Endothelial cell of umbilical vein (primary cell): ENCODE results near the gene PLCD4. TPM values are rescaled to one million over a fixed set of nuclear protein-coding genes. Genes with fewer than 3 reads are reported as not detected.

Experiments used
- BruUV-seq: library from RNA; stranded (reverse); fragments of 400-500 nt; replicated peaks from 2 replicates; lab custom pipeline; 2021; lab: Mats Ljungman, UMichigan
- CTCF ChIA-PET: fragments of 300-600, 350-600 bp; sonication (Branson Sonifier 250); formaldehyde crosslinking; loops from one replicate; lab custom pipeline; 2021; ENCODE audit warnings: antibody characterized with exemption, inconsistent platforms; lab: Charles Lee
- POLR2A ChIA-PET: fragments of 300-600, 350-600 bp; sonication (Branson Sonifier 250); formaldehyde crosslinking; loops from one replicate; lab custom pipeline; 2021; ENCODE audit warnings: antibody characterized with exemption, inconsistent platforms; lab: Charles Lee
- DNase-seq: peaks from one replicate; pipeline ENCODE4 v3.0.0-alpha.2; 2011; ENCODE audit warnings: low read depth, low spot score
- FAIRE-seq: peaks from 2 replicates; lab custom pipeline; 2011; peaks lifted over from hg19 to GRCh38; lab: Jason Lieb, UNC
- H2AFZ ChIP-seq: 2 replicates; pipeline ENCODE4 v1.6.0; 2012; ENCODE audit warnings: low read depth, low read length, control low read depth, inconsistent platforms
- H3K27ac ChIP-seq: 2 replicates; pipeline ENCODE4 v1.5.1; 2011; ENCODE audit warnings: low read depth, mild to moderate bottlenecking, control low read depth, low read length, moderate library complexity; ENCODE audit not compliant: insufficient read depth
- H3K27me3 ChIP-seq, 2 experiments: 2 replicates each; pipeline versions ENCODE4 v1.6.0 to v1.6.1; 2011; ENCODE audit warnings: low read length in 2 of 2, mixed read lengths in 1 of 2; ENCODE audit not compliant: control insufficient read depth in 2 of 2, insufficient read depth in 2 of 2
- H3K36me3 ChIP-seq, 2 experiments: 2 replicates in 1 of 2; 3 replicates in 1 of 2; pipeline ENCODE4 v1.5.1; 2011; ENCODE audit warnings: low read length in 2 of 2, mild to moderate bottlenecking in 1 of 2, moderate library complexity in 1 of 2; ENCODE audit not compliant: control insufficient read depth in 2 of 2, insufficient read depth in 2 of 2; ENCODE audit errors: extremely low read depth in 1 of 2
- H3K4me1 ChIP-seq: 3 replicates; pipeline ENCODE4 v1.5.1; 2011; ENCODE audit warnings: mild to moderate bottlenecking, low read length; ENCODE audit not compliant: control insufficient read depth, insufficient read depth; ENCODE audit errors: extremely low read depth
- H3K4me2 ChIP-seq: 2 replicates; pipeline ENCODE4 v1.6.1; 2011; ENCODE audit warnings: low read length, control low read depth, mixed read lengths; ENCODE audit not compliant: insufficient read depth
- H3K4me3 ChIP-seq, 3 experiments: fragments of 200-600 bp in 1 of 3; sonication (generic), shearing (Covaris generic) in 1 of 3; replicated peaks in 1 of 3; 2 replicates each; pipeline ENCODE4 v1.5.1; 2011 to 2016; ENCODE audit warnings: control low read depth in 3 of 3, low read length in 3 of 3, mild to moderate bottlenecking in 2 of 3, inconsistent platforms in 1 of 3, low read depth in 1 of 3, moderate library complexity in 1 of 3; ENCODE audit not compliant: insufficient read depth in 1 of 3
- H3K79me2 ChIP-seq: 2 replicates; pipeline ENCODE4 v1.6.0; 2012; ENCODE audit warnings: low read length, inconsistent platforms; ENCODE audit not compliant: control insufficient read depth, insufficient read depth
- H3K9ac ChIP-seq: replicated peaks from 2 replicates; pipeline ENCODE3; 2011; ENCODE audit warnings: low read length, control low read depth; ENCODE audit not compliant: insufficient read depth; ENCODE audit errors: extremely low read depth
- H3K9me1 ChIP-seq: replicated peaks from 3 replicates; pipeline ENCODE4 v1.6.0; 2011; ENCODE audit warnings: mild to moderate bottlenecking, low read length; ENCODE audit not compliant: control insufficient read depth, insufficient read depth; ENCODE audit errors: extremely low read depth
- H3K9me3 ChIP-seq: replicated peaks from 2 replicates; pipeline ENCODE4 v1.5.1; 2012; ENCODE audit warnings: low read length, inconsistent platforms; ENCODE audit not compliant: control insufficient read depth, insufficient read depth
- H4K20me1 ChIP-seq: replicated peaks from 2 replicates; pipeline ENCODE3; 2011; ENCODE audit warnings: mild to moderate bottlenecking, low read length; ENCODE audit not compliant: control insufficient read depth, insufficient read depth; ENCODE audit errors: extremely low read depth
- CTCF ChIP-seq, 2 donors: IDR thresholded peaks; 1 replicate in 1 of 2; 2 replicates in 1 of 2; pipeline ENCODE4 v1.5.1; 2011; ENCODE audit warnings: low read length in 2 of 2, mild to moderate bottlenecking in 2 of 2, moderate library complexity in 2 of 2, control low read depth in 1 of 2, inconsistent platforms in 1 of 2, low read depth in 1 of 2; ENCODE audit not compliant: insufficient read depth in 1 of 2; ENCODE audit errors: extremely low read depth in 1 of 2
- EZH2 ChIP-seq: IDR thresholded peaks from 2 replicates; pipeline ENCODE4 v1.6.1; 2012; ENCODE audit warnings: borderline replicate concordance, low read depth, mild to moderate bottlenecking, moderate library complexity, low read length, inconsistent platforms; ENCODE audit not compliant: severe bottlenecking
- FOS ChIP-seq: IDR thresholded peaks from 2 replicates; pipeline ENCODE4 v1.6.1; 2011; ENCODE audit warnings: mild to moderate bottlenecking, low read length, moderate library complexity, borderline replicate concordance; ENCODE audit not compliant: insufficient read depth
- GATA2 ChIP-seq: IDR thresholded peaks from 2 replicates; pipeline ENCODE4 v1.7.0; 2011; ENCODE audit warnings: low read depth, mild to moderate bottlenecking, moderate library complexity, mixed read lengths, low read length; ENCODE audit not compliant: insufficient read length, insufficient read depth
- JUN ChIP-seq: IDR thresholded peaks from 2 replicates; pipeline ENCODE4 v1.6.1; 2011; ENCODE audit warnings: borderline replicate concordance, low read depth; ENCODE audit not compliant: insufficient read length, insufficient read depth
- MAX ChIP-seq: IDR thresholded peaks from 2 replicates; pipeline ENCODE4 v1.6.1; 2011; ENCODE audit not compliant: insufficient read depth, insufficient read length
- MYC ChIP-seq: IDR thresholded peaks from one replicate; pipeline ENCODE4 v1.6.1; 2011; ENCODE audit warnings: mild to moderate bottlenecking, low read depth, low read length
- POLR2A ChIP-seq: IDR thresholded peaks from 2 replicates; pipeline ENCODE4 v1.6.1; 2012; ENCODE audit warnings: low read depth, mild to moderate bottlenecking, control low read depth, low read length
- POLR2AphosphoS5 ChIP-seq: IDR thresholded peaks from 2 replicates; pipeline ENCODE4 v1.6.1; 2012; ENCODE audit warnings: low read depth, mild to moderate bottlenecking, control low read depth, low read length, moderate library complexity; ENCODE audit not compliant: insufficient read depth
- dilution Hi-C: fragments of 300-500 bp; cut with MboI; formaldehyde crosslinking; loops from one replicate; pipeline ENCODE4 v1.15.0; 2019; ENCODE audit warnings: low sequenced_read_pairs; ENCODE audit not compliant: extremely low pct_ligation_motif_present
- intact Hi-C: fragments of 100-400 bp; cut with micrococcal nuclease; formaldehyde crosslinking; loops from one replicate; pipeline ENCODE4 v1.10.0; 2022
- polyA plus RNA-seq, 4 experiments: library from polyadenylated mRNA; depleted of rRNA in 3 of 4; stranded (reverse) in 3 of 4; unstranded in 1 of 4; fragments of >200 nt; gene quantifications; 2 replicates each; pipeline versions ENCODE4 v1.2.1 to v1.2.3, GENCODE V29; 2011 to 2012; ENCODE audit warnings: missing spikeins in 1 of 4
- total RNA-seq: library from RNA; stranded (reverse); gene quantifications from 2 replicates; pipeline ENCODE4 v1.2.3, GENCODE V29; 2021

PLCD4 gene
- total and polyA plus RNA-seq, 2 donors (not counting 3 experiments of a cell fraction or from before 2014, with no cell fraction given), result 2.2 to 3.1 TPM

GRCh38 chr2:218583983-218584850, 23.5 kb upstream of the PLCD4 start:
- Histone ChIP-seq H3K79me2 (peaks cover 6% of the 10 kb centered on the region), H3K9ac (no peak overlapping the region), H3K9me3 (no peaks in the 10 kb centered on the region), H2AFZ (no peak overlapping the region), H3K4me1 (peaks cover 5% of the 10 kb centered on the region), H3K27me3 (no peaks in the 10 kb centered on the region), H3K4me3 (no peak overlapping the region), H3K36me3 (peaks cover 14 to 19% of the 10 kb centered on the region in 2 experiments), H3K27ac (no peak overlapping the region), H4K20me1 (no peaks in the 10 kb centered on the region), H3K9me1 (no peaks in the 10 kb centered on the region), H3K4me2 (no peak overlapping the region)
- no TSS peak for BruUV-seq
- FAIRE-seq (no peak), DNase-seq (peak; percentile 21)
- ChIA-PET CTCF (no interaction called here), POLR2A (no interaction called here)
- intact Hi-C loops, result loop anchor here (1.0 kb wide), 1 partner anchor 64 kb away; no protein-coding TSS in a partner anchor
- dilution Hi-C loops, result no loop called here
- TF ChIP-seq CTCF (IDR thresholded peaks at IDR 0.05; ENCODE audit: extremely low read depth in 1 of 2, insufficient read depth in 1 of 2, low read depth in 1 of 2, low read length in 2 of 2), result peak; percentile 8 to 16
- TF ChIP-seq POLR2A, result no peak
- TF ChIP-seq POLR2AphosphoS5, result no peak
- no peak for TF ChIP-seq FOS

GRCh38 chr2:218585541-218585940, 22.2 kb upstream of the PLCD4 start:
- TF ChIP-seq POLR2AphosphoS5, result no peak
- TF ChIP-seq POLR2A, result no peak
- no peak for TF ChIP-seq FOS
- TF ChIP-seq MYC, result no peak
- TF ChIP-seq EZH2, result no peak
- no peak for TF ChIP-seq JUN
- no peak for TF ChIP-seq MAX
- TF ChIP-seq CTCF (IDR thresholded peaks at IDR 0.05; ENCODE audit: extremely low read depth in 1 of 2, insufficient read depth in 1 of 2, low read depth in 1 of 2, low read length in 2 of 2), result no peak
- TF ChIP-seq GATA2, result no peak
- CTCF ChIA-PET, result interaction anchor here (1.0 to 3.7 kb wide), 2 partner anchors 22 to 63 kb away, joined by 3 to 14 read pairs; partner anchors contain the start of gene PLCD4
- Histone ChIP-seq H3K27ac (no peak overlapping the region), H3K4me3 (no peak overlapping the region), H3K9me3 (no peaks in the 10 kb centered on the region), H3K4me2 (no peak overlapping the region), H3K9me1 (no peaks in the 10 kb centered on the region), H3K36me3 (peaks cover 19 to 24% of the 10 kb centered on the region in 2 experiments), H3K27me3 (no peaks in the 10 kb centered on the region), H3K79me2 (peaks cover under 1% of the 10 kb centered on the region), H2AFZ (no peak overlapping the region), H4K20me1 (no peaks in the 10 kb centered on the region), H3K9ac (no peak overlapping the region), H3K4me1 (peaks cover 5% of the 10 kb centered on the region)
- intact Hi-C loops (no loop called here), dilution Hi-C loops (no loop called here)
- POLR2A ChIA-PET, result no interaction called here
- BruUV-seq, result no TSS peak
- DNase-seq, result no peak
- no peak for FAIRE-seq
